NCI-H345 (cell line): Measurements from ENCODE around the gene IL1RAPL2.
A peak's percentile ranks its signal among the peaks of the same experiment; 100 is the strongest.
"Not testable (repeated sequence)": the region's sequence is repeated elsewhere in the genome, so short reads cannot be mapped to it uniquely, and the experiment has no call there.

Experiments used
- DNase-seq: peaks from one replicate; lab custom pipeline; 2025; lab: John Stamatoyannopoulos, UW

Gene IL1RAPL2

DNA sequence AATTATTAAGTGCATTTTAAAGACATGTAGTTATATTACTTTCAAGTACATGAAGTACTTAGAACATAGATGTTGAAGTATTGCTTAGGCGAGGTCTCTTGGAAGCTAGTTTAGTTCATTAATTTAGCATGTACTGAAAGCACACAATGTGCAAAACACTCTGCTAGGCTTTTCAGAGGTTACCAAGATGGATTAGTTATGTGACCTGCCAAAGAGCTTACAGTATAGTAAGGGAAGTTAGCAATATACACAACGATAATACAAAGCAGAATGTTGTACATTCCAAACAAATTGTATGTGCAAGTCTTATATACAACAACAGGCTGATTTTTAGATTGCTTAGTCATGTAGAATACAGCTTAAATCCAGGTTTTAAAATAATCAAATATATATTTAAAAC is 1137.9 kb downstream of the IL1RAPL2 start:
- DNase-seq: no peak

DNA sequence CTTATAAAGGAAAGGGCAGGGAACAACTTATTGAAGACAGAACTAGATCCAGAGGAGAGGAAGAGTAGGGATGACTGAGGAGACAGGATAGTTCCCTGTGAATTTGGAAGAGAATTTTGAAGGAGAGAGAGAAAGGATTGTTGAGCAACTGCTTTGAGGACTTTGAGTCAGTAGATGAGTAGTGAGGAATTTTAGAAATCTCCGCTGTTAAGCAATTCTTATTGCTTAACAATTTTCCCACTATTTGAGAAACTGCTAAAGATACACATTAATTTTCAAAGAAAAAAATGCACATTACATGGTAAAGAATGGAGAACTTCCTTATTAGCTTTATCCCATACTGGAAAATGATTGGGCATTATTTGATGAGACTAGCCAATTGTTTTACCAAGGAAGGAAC is 1140.0 kb downstream of the IL1RAPL2 start:
- no peak for DNase-seq

DNA sequence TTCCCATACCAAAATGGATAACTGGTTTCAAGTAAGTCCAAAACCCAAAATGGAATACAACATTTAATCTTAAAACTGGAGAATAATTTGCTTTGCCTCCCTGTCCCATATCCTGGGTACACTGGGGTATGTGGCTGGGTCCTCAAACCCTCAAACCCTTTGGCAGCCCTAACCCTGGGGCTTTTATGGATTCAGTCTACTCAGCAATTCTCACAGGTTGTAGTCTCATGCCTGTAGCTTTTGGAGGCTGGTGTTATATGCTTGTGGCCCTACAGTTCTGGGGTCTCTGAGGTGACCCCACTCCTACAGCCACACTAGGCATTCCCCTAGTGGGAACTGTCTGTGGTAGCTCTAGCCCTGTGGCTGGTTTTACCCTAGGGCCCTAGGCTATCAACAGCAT is 1145.8 kb downstream of the IL1RAPL2 start:
- DNase-seq: no peak

DNA sequence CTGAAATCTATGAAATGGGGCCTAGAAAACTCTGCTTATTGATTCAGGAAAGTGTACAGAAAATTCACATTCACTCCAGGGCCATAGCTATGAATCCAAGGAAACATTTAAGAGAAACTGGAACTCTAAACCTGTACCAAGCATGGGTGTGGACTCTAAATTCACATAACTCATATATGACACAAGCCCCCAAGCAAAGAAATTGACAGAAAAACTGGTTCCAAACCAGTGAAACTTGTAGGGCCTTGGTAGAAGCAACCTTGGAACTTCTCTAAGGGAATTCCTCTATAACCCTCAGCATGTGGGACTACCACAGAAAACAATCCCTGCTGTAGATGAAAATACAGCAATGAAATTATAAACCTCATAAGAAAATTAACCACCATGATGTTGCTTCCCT is 1149.7 kb downstream of the IL1RAPL2 start:
- no peak for DNase-seq

DNA sequence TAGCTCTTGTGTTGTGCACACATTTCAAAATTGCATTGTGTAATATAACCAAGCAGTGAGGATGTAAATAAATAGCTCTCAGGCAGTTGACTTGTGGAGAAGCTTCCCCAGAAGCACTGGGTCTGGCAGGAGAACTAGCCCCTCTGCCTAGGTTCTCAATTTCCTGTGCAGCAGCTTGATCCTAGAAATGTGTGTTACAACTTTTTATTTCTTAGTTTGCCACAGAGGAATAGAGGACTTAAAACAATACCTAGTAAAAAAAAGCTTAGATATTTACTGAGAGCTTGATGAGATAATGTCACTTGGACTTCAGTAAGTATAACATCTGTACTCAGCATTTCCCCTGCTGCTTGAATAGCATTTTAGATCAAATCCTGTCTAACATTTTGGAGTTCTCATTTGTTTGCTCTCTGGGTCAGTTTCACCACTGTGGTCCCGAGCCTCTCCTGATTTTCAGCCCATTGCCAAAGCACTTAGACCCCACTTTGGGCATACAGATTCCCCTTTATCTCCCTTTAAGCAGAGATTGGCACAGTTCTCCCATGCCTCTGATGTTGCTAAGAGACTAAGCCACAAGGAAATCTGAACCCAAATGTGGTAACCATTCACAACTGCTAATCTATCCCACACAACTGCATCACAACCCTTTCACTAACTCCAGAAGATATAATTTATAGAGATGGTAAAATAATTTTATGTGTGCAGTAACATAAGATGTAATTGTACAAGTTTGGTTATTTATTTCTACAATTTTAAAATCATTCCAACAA is 1158.2 kb downstream of the IL1RAPL2 start:
- no peak for DNase-seq

DNA sequence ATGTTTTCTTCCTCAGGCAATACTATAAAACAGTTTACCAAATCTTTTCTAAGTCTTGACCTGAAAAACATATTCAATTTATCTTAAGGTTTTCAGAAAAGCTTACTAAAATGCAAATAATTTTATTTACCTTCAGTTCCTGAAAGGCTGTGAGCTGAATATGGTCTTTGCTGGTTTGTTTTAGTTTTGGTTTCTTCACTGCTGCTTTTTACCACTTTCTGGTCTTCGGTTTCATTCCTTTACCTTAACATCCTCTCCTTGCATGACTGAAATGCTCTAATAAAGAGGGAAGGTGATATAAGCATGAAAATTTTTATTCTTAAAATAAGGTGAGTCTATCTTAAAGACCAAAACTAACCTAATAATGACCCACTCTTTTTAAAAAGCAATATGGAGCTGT is 1159.2 kb downstream of the IL1RAPL2 start:
- DNase-seq: no peak

DNA sequence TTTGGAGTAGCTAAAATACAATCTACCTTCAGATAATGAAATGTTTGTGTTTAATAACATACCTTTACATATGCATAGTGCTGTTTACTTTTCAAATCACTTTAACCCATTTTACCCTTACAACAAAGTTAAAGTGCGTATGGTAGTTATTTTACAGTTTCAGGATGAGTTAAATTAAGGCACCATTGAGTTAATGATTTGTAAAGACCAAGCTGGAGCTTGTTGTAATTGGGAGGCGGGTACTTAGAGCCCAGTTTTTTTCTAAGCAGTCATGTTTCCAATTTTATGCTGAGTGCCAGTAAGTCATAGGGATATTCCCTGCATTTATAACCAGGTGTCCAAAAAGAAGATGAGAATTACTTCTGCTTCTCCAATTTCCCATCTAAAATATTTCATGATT is 1172.2 kb downstream of the IL1RAPL2 start:
- DNase-seq: no peak

DNA sequence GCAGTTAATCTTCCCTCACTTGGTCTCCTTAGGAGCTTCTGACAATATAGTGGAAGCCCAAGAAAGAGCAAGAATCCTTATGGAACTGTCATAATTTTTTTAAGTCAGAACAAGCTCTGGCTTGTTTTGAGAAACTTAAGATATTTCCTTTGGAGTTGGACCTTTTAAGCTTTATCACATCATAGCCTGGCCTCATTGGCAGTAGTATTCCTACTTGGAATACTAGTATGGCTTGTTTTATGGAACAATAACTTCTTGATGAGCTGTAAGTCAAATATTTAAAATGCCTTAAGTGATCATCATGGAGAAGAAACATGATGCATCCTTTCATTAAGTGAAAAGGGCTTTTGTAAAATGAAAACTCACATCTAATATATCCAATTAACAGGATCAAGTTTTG is 1178.3 kb downstream of the IL1RAPL2 start:
- DNase-seq: no peak

DNA sequence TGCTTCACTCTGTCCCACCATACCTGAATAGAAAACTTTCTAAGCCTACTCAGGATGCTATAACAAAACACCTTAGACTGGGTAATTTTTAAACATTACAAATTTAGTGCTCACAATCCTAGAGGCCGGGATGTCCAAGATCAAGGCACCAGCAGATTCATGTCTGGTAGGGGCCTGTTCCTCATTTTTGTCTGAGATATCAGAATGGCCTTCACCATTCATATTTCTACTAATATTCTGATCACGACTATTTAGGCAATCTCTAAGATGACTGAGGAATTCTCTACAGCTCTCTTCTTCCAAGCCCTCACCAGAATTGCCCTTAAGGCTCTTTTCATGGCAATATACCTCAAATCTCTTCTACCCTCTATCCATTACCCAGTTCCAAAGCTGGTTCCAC is 1178.9 kb downstream of the IL1RAPL2 start:
- DNase-seq: no peak

DNA sequence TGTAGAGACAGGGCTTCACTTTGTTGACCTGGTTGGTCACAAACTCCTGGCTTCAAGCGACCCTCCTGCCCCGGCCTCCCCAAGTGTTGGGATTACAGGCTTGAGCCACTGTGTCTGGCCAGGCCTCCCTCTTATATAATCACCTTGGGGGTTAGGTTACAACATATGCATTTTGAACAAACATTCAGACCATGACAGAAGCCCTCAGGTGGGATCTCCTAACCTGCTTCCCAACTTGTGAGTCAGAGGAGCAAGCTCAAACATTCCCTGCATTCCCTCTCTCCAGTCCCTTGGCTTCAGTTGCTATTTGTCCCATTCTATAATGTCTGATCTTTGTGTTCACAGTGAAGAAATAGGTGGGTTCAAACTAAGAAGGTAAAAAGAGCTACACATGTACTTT is 1179.9 kb downstream of the IL1RAPL2 start:
- DNase-seq: no peak

DNA sequence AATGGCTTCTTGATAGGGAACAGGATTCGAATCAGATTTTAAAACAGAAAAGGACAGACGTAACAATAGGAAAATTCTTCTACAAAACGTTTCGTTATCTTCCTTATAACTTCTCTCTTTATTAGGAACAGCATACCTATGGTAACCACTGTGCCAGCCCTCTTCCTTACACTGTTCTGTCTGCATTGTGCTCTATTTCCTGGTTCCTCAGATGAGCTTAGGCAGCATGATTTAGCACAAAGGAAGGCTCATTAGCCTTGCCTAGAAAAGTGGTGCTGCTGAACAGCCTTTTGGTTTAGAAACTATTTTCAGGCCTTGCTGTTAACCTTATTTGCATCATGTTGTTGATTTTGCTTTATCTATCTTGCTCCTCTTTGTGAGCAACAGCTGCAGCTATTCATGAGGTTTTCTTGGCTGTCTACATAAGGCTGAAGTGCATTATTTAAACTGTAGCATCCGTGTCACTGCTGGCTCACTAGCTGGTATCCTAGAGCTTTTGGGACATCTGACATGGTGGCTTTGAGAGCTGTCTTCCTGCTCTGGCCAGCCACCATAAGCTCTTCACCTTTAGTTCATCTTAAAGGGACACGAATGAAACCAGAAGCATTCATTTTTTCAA is 1186.4 kb downstream of the IL1RAPL2 start:
- DNase-seq: peak; percentile 76

DNA sequence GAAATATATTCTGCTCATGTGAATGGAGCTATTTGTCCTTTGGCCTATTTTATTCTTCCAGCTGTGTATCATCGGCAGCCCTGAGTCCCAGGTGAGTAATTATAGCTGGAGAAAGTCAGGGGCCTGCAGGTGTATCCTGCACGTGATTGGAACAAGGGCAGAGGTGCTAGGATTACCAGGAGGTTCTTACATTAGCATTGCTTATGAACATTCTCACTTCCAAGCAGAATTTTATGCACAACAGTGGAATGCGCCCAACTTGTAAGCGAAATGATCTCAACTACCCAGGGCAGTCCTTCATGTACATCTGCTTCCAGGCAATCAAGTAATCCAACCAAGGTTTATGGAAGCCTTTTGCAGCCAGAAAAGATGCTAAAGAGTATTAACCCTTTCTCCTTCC is 1187.4 kb downstream of the IL1RAPL2 start:
- no peak for DNase-seq

DNA sequence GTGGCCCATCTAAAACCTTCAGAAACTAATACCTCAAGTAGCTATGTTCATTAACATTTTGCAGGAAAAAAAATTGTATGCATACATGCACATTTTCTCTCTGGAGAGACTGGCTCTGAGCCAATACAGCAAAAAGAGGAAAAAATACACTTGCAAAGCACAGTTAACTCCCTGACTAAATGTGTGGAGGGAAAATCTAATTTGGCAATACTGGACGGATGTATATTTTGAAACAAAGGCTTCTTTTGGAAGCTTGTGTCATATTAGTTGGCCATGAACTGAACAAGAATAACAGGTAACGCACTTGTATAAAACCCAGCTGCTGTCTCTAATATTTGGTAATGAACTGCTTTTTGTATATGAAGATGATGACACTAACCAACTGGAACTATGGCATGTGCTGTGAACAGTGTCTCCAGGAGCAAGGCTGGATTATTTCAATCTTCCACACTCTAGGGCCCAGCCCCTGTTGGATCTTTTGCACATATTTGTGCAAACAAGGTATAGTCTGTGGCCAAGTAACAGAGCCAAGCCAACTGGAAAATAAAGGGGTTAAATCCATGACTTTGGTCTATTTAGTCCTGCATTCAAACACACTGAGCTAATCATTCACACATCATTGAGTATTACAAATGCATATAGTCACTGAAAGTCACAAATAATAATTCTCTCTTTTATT is 1188.4 kb downstream of the IL1RAPL2 start:
- DNase-seq: no peak

DNA sequence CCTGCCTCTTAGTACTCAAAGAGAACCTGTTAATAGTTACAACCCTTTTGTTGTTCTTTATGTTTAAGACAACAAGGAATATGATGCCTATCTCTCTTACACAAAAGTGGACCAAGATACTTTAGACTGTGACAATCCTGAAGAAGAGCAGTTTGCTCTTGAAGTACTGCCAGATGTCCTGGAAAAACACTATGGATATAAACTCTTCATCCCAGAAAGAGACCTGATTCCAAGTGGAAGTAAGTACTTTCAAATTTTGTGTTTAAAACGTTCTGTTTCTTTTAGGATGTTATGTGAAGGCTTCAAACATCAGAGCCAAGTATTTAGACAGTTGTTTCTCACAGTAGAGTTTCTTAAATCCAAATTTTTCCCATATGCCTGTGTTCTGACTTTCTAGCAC is 1189.1 kb downstream of the IL1RAPL2 start:
- no peak for DNase-seq

DNA sequence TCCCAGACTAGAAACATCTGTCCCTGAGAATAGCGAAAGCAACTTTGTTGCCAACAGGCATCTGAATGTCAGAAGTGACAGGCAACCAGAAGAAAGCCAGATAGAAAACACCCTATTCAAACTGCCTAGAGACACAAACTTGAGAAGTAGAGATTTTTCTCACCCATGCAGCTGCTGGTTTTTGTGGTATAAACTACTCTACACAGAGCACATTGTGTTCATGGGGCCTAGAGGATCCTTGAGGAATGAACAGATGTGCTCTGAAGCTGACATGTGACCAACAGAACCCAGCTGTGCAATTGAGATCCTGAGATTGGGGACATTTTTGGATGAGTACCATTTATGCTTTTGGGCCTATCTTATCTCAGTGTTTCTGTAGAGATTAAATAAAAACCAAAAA is 1192.8 kb downstream of the IL1RAPL2 start:
- DNase-seq: no peak

DNA sequence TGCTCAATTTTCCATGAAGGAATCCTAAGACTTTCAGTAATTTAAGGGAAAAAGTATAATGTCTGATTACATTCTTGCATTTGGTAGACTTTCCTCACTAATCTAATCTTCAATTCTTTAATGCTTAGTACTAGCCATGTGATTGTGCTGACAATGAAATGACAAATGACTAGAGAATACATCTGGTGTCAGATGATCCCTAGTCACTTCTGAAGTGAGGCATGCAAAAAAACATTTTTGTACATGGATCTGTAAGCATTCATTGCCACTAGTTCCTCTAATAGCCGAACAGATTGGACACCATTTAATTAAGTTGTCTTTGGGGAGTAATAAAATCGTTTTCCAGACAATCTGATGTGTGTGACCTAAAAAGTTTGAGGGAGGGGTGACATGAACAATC is 1193.6 kb downstream of the IL1RAPL2 start:
- DNase-seq: no peak

DNA sequence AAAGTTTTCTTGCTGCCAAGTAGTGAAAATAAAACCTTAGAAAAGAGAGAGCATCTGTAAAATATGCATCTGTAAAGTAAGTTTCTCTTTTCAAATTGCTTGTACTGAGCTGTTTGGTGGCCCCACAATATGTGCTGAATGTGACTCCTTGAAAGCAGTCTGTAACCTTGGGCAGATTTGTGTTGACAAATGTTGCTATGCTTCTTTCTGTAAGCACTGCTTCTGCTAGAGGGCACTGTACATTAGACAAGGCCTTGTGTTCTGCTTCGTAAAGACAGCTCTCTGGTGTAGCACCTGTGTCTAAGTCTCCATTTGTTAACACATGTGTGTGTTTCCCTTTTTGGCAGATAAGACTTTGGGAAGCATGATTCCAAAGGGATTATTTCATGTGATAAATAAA is 1199.7 kb downstream of the IL1RAPL2 start:
- no peak for DNase-seq

DNA sequence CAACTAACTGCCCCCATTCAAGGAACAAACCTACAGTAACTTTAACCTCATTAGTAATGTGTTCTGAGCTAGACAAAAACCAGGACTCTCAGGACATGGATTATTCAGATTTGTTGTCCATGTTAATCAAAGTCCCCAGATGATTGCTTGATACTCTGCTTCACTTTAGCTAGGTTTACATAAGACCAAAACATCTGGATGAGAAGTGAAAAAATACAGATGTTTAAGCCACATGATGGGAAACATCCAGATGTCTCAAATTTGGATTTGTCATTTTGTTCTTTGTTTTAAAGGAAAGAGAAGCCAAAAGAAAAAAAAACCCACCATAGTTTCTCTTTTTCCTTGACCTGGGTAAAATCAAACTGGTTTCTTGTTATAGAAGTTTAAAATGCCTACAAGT is 1207.8 kb downstream of the IL1RAPL2 start:
- no peak for DNase-seq

DNA sequence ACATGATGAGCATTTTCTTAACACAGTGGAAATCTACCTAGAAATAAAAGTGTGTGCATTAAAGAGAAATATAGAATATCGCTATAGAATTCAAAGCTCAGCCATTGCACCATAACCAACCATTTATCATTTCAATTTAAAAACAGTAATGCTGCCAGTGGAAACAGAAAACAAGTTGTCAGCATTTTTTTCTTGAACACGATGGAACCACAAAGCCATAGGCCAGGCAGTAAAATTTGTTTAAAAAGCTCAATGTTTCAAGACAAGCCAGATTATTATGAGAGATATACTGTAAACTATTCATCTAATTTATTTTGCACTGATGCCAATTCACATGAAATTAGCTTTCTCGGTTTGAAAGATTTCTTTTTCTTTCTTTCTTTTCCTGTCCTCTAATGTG is 1209.7 kb downstream of the IL1RAPL2 start:
- DNase-seq: no peak

DNA sequence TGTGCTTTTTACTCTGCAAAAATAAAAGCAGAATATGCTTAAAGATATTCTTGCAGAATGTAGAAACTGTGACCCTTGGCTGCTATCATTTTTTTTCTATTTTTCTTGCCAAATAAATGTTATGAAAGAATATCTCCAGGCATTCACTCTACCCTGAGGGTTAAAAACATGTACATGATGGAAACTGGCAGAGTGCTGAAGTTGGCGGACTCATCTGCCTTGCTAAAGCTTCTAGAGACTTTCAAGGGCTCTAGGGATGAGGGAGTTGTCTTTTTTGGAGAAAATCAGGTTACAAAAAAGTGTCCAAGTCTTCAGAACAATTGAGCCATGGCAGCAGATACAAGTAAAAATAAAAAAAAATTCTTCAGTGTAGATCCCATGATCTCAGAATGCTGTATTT is 1215.8 kb downstream of the IL1RAPL2 start:
- DNase-seq: no peak

DNA sequence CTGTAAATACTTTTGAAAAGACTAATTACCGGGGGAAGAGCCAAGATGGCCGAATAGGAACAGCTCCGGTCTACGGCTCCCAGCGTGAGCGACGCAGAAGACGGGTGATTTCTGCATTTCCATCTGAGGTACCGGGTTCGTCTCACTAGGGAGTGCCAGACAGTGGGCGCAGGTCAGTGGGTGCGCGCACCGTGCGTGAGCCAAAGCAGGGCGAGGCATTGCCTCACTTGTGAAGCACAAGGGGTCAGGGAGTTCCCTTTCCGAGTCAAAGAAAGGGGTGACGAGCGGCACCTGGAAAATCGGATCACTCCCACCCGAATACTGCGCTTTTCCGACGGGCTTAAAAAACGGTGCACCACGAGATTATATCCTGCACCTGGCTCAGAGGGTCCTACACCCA is 1230.9 kb downstream of the IL1RAPL2 start:
- DNase-seq: not testable (repeated sequence)

DNA sequence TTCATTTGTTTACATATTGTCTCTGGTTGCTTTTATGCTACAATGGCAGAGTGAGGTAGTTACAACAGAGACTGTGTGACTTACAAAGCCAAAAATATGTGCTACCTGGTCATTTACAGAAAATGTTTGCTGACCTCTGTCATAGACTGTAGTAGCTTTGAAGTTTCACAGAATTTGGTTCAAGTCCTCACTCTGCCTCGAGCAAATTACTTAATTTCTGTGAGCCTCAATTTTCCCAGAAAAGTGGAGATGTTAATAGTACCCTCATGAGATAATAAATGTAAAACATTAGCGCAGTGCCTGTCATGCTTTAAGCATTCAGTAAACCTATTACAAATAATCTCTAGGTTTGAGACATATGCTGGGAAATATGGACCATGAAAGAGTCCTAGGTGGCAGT is 1237.9 kb downstream of the IL1RAPL2 start:
- DNase-seq: no peak

DNA sequence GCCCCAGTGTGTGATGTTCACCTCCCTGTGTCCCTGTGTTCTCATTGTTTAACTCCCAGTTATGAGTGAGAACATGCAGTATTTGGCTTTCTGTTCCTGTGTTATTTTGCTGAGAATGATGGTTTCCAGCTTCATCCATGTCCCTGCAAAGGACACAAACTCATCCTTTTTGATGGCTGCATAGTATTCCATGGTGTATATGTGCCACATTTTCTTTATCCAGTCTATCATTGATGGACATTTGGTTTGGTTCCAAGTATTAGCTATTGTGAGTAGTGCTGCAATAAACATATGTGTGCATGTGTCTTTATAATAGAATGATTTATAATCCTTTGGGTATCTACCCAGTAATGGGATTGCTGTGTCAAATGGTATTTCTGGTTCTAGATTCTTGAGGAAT is 1239.7 kb downstream of the IL1RAPL2 start:
- DNase-seq: not testable (repeated sequence)
